HepG2 (cell line): ENCODE measurements around the gene NVL. TPM values are rescaled to one million over a fixed set of nuclear protein-coding genes. Genes with fewer than 3 reads are reported as not detected.

ENCODE experiments used
- CHD4 ChIP-seq: fragments of 200-600 bp; sonication (generic); IDR thresholded peaks from 2 replicates; pipeline ENCODE4 v1.7.0; 2017; ENCODE audit warnings: mild to moderate bottlenecking, low read length, borderline replicate concordance
- FOXO1 ChIP-seq: sonication (generic); formaldehyde crosslinking; IDR thresholded peaks from 2 replicates; pipeline ENCODE4 v1.4.0; 2020; ENCODE audit warnings: missing genetic modification reagents
- HOXD1 ChIP-seq: sonication (generic); formaldehyde crosslinking; IDR thresholded peaks from 2 replicates; pipeline ENCODE4 v1.5.0; 2020; ENCODE audit warnings: missing genetic modification reagents
- LCORL ChIP-seq, 2 experiments: fragments of 450-650 bp in 1 of 2; sonication (generic) in 1 of 2; formaldehyde crosslinking in 1 of 2; IDR thresholded peaks; 2 replicates each; pipeline versions ENCODE4 v1.5.0 to v1.6.1; 2017 to 2020; ENCODE audit warnings: antibody characterized with exemption in 1 of 2, missing genetic modification reagents in 1 of 2
- NFRKB ChIP-seq: fragments of 450-650 bp; IDR thresholded peaks from 2 replicates; pipeline ENCODE4 v1.6.1; 2017
- YEATS4 ChIP-seq: sonication (generic); formaldehyde crosslinking; IDR thresholded peaks from 2 replicates; pipeline ENCODE4 v1.4.0; 2020; ENCODE audit warnings: missing genetic modification reagents, borderline replicate concordance
- ZMAT3 ChIP-seq: sonication (generic); formaldehyde crosslinking; conservative IDR thresholded peaks from 2 replicates; pipeline ENCODE4 v1.7.0; 2021; ENCODE audit warnings: missing genetic modification reagents
- ZNF563 ChIP-seq: sonication (generic); formaldehyde crosslinking; IDR thresholded peaks from 2 replicates; pipeline ENCODE4 v1.8.0; 2022; ENCODE audit warnings: mild to moderate bottlenecking, moderate library complexity, missing genetic modification reagents
- polyA plus RNA-seq, 8 experiments: library from polyadenylated mRNA; depleted of rRNA in 3 of 8; stranded (reverse) in 7 of 8; unstranded in 1 of 8; fragments of >200 nt; fragmentation: Illumina TruSeq in 4 of 8; extraction: Trizol in 4 of 8; gene quantifications; 2 replicates each; pipeline versions ENCODE4 v1.2.1 to v1.2.3, GENCODE V29; 2011 to 2016; ENCODE audit warnings: low read depth in 4 of 8, missing spikeins in 1 of 8, mixed read lengths in 1 of 8; ENCODE audit not compliant: insufficient read depth in 1 of 8
- total RNA-seq, 5 experiments: library from RNA; depleted of rRNA; stranded (reverse); fragments of >200 nt; fragmentation: Illumina TruSeq; extraction: Trizol; gene quantifications; 2 replicates each; pipeline ENCODE4 v1.2.3, GENCODE V29; 2016; ENCODE audit warnings: low read depth in 1 of 5
- TF ChIP-seq, protein P1 (sequence below): sonication (generic); formaldehyde crosslinking; IDR thresholded peaks from 2 replicates; pipeline ENCODE4 v1.4.0; 2020; ENCODE audit warnings: low read depth, mild to moderate bottlenecking, missing genetic modification reagents
- TF ChIP-seq, protein P2 (sequence below): sonication (generic); formaldehyde crosslinking; IDR thresholded peaks from 2 replicates; pipeline ENCODE4 v1.8.0; 2022; ENCODE audit warnings: low read depth, missing genetic modification reagents
- TF ChIP-seq, protein P3 (sequence below), 2 experiments: sonication (generic) in 1 of 2; formaldehyde crosslinking in 1 of 2; IDR thresholded peaks; 2 replicates each; pipeline versions ENCODE4 v1.4.0 to v1.6.1; 2018 to 2020; ENCODE audit warnings: missing genetic modification reagents in 2 of 2, borderline replicate concordance in 1 of 2, low read depth in 1 of 2, mild to moderate bottlenecking in 1 of 2, missing biosample characterization in 1 of 2
- TF ChIP-seq, protein P4 (sequence below), 2 experiments: sonication (generic) in 1 of 2; formaldehyde crosslinking in 1 of 2; IDR thresholded peaks; 2 replicates each; pipeline versions ENCODE4 v1.4.0 to v1.6.1; 2016 to 2020; ENCODE audit warnings: borderline replicate concordance in 1 of 2, low read depth in 1 of 2, mild to moderate bottlenecking in 1 of 2, missing genetic modification reagents in 1 of 2
- TF ChIP-seq, protein P5 (sequence below): sonication (generic); formaldehyde crosslinking; IDR thresholded peaks from 2 replicates; pipeline ENCODE4 v1.4.0; 2020; ENCODE audit warnings: missing genetic modification reagents
- TF ChIP-seq, protein P6 (sequence below): sonication (generic); formaldehyde crosslinking; IDR thresholded peaks from 2 replicates; pipeline ENCODE4 v1.8.0; 2022; ENCODE audit warnings: mild to moderate bottlenecking, missing genetic modification reagents

The NVL gene
- total and polyA plus RNA-seq, 2 of the 13 experiments (the other 11 are each of a cell fraction or from before 2014, with no cell fraction given) = 8.3 to 21.0 TPM

- TF ChIP-seq, protein P1, sequence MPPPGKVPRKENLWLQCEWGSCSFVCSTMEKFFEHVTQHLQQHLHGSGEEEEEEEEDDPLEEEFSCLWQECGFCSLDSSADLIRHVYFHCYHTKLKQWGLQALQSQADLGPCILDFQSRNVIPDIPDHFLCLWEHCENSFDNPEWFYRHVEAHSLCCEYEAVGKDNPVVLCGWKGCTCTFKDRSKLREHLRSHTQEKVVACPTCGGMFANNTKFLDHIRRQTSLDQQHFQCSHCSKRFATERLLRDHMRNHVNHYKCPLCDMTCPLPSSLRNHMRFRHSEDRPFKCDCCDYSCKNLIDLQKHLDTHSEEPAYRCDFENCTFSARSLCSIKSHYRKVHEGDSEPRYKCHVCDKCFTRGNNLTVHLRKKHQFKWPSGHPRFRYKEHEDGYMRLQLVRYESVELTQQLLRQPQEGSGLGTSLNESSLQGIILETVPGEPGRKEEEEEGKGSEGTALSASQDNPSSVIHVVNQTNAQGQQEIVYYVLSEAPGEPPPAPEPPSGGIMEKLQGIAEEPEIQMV (CRISPR knock-in tag) = 0 out of 2 replicates have a peak, but pooled peaks have one; percentile 44
- no peak for TF ChIP-seq LCORL (IDR thresholded peaks at IDR 0.05)
- no peak for TF ChIP-seq LCORL (CRISPR knock-in tag; IDR thresholded peaks at IDR 0.05)
- TF ChIP-seq, protein P2, sequence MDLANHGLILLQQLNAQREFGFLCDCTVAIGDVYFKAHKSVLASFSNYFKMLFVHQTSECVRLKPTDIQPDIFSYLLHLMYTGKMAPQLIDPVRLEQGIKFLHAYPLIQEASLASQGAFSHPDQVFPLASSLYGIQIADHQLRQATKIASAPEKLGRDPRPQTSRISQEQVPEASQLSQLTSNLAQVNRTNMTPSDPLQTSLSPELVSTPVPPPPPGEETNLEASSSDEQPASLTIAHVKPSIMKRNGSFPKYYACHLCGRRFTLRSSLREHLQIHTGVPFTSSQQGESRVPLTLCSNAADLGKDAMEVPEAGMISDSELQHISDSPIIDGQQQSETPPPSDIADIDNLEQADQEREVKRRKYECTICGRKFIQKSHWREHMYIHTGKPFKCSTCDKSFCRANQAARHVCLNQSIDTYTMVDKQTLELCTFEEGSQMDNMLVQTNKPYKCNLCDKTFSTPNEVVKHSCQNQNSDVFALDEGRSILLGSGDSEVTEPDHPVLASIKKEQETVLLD = no peak
- TF ChIP-seq, protein P3, sequence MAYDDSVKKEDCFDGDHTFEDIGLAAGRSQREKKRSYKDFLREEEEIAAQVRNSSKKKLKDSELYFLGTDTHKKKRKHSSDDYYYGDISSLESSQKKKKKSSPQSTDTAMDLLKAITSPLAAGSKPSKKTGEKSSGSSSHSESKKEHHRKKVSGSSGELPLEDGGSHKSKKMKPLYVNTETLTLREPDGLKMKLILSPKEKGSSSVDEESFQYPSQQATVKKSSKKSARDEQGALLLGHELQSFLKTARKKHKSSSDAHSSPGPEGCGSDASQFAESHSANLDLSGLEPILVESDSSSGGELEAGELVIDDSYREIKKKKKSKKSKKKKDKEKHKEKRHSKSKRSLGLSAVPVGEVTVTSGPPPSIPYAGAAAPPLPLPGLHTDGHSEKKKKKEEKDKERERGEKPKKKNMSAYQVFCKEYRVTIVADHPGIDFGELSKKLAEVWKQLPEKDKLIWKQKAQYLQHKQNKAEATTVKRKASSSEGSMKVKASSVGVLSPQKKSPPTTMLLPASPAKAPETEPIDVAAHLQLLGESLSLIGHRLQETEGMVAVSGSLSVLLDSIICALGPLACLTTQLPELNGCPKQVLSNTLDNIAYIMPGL (CRISPR knock-in tag; IDR thresholded peaks at IDR 0.05; ENCODE audit: borderline replicate concordance in 1 of 2, low read depth in 1 of 2) = peak; percentile 54 to 55; a peak in 2 of 4 replicates
- TF ChIP-seq, protein P4, sequence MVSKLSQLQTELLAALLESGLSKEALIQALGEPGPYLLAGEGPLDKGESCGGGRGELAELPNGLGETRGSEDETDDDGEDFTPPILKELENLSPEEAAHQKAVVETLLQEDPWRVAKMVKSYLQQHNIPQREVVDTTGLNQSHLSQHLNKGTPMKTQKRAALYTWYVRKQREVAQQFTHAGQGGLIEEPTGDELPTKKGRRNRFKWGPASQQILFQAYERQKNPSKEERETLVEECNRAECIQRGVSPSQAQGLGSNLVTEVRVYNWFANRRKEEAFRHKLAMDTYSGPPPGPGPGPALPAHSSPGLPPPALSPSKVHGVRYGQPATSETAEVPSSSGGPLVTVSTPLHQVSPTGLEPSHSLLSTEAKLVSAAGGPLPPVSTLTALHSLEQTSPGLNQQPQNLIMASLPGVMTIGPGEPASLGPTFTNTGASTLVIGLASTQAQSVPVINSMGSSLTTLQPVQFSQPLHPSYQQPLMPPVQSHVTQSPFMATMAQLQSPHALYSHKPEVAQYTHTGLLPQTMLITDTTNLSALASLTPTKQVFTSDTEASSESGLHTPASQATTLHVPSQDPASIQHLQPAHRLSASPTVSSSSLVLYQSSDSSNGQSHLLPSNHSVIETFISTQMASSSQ (IDR thresholded peaks at IDR 0.05; ENCODE audit: low read depth) = no peak
- TF ChIP-seq, protein P4 (CRISPR knock-in tag; IDR thresholded peaks at IDR 0.05; ENCODE audit: borderline replicate concordance) = no peak; the same call in 1 of the 2 replicates
- no peak for TF ChIP-seq CHD4
- TF ChIP-seq, protein P5, sequence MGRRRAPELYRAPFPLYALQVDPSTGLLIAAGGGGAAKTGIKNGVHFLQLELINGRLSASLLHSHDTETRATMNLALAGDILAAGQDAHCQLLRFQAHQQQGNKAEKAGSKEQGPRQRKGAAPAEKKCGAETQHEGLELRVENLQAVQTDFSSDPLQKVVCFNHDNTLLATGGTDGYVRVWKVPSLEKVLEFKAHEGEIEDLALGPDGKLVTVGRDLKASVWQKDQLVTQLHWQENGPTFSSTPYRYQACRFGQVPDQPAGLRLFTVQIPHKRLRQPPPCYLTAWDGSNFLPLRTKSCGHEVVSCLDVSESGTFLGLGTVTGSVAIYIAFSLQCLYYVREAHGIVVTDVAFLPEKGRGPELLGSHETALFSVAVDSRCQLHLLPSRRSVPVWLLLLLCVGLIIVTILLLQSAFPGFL (CRISPR knock-in tag) = no peak
- no peak for TF ChIP-seq ZMAT3
- TF ChIP-seq NFRKB = no peak
- TF ChIP-seq, protein P6, sequence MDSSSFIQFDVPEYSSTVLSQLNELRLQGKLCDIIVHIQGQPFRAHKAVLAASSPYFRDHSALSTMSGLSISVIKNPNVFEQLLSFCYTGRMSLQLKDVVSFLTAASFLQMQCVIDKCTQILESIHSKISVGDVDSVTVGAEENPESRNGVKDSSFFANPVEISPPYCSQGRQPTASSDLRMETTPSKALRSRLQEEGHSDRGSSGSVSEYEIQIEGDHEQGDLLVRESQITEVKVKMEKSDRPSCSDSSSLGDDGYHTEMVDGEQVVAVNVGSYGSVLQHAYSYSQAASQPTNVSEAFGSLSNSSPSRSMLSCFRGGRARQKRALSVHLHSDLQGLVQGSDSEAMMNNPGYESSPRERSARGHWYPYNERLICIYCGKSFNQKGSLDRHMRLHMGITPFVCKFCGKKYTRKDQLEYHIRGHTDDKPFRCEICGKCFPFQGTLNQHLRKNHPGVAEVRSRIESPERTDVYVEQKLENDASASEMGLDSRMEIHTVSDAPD = no peak
- TF ChIP-seq HOXD1 (CRISPR knock-in tag) = no peak
- peak; percentile 66; the same call in 1 of the 2 replicates for TF ChIP-seq YEATS4 (CRISPR knock-in tag)
- 0 out of 2 replicates have a peak, but pooled peaks have one; percentile 13 for TF ChIP-seq FOXO1 (CRISPR knock-in tag)
- no peak for TF ChIP-seq ZNF563 (CRISPR knock-in tag)
Measured at GRCh38 chr1:224329842-224330753, at the start of gene NVL (continued).
